GM19193 (cell line): ENCODE results near the gene PCBD2.

Experiments used
- POLR2A ChIP-seq: IDR thresholded peaks from 4 replicates; pipeline ENCODE4 v1.6.1; 2011; ENCODE audit not compliant: insufficient read depth, insufficient read length; ENCODE audit errors: extremely low read depth

Gene PCBD2

DNA sequence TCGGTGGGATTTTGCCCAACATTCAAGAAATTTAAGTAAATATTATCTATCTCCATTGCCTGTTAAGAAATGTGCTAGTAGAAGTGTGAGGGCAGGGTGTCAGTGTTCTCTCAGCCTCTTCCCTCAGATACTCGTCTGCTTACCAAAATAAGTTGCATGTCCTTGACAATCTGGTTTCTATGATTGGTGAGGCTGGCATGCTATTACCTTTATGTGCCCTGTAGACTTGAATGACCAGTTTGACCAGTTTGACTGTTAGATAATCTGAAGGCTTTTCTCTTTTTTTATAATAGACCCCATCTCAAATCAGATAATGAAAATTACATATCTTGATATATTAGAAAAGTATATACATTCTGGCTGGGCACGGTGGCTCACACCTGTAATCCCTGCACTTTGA is 63.1 kb downstream of the PCBD2 start:
- TF ChIP-seq POLR2A = no peak

DNA sequence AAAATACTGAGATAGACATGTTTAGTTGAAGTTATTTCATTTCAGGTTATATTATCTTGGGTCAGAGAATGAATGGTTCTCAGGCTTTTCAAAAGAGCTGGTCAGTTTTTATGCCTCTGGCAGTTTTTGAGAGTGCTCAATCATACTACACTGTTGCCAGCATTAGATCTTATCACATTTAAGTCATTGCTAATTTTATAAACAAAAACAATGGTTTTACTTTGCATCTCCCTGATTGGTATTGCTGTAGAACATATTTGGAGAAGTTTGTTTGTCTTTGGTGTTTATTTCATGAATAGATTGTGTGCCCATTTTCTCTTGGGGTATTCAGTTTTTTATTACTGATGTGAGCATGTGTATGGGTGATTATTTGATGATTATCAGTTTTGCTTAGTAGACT is 64.2 kb downstream of the PCBD2 start:
- TF ChIP-seq POLR2A = no peak

DNA sequence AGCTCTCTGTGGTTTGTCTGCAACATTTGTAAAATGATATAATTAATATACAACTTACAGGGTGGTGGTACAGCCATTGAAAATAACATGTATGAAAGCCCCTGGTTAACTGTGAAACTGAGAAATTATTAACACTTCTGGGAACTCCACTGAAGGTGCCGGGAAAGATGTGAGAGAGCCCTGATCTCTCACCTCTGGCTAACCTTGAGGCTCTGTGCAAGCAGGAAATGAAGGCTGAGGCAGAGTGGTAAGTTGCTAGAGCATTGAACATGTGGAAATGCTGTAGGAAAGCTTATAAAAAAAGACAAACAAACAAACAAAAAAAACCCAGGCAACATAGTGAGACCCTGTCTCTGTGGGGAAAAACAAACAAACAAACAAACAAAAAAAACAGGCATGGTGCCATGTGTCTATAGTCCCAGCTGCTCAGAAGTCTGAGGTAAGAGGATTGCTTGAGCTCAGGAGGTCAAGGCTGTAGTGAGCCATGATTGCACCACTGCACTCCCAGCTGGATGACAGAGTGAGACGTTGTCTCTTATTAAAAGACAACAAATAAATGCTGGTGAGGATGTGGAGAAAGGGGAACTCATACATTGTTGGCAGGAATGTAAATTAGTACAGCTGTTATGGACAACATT is 70.3 kb downstream of the PCBD2 start:
- no peak for TF ChIP-seq POLR2A

DNA sequence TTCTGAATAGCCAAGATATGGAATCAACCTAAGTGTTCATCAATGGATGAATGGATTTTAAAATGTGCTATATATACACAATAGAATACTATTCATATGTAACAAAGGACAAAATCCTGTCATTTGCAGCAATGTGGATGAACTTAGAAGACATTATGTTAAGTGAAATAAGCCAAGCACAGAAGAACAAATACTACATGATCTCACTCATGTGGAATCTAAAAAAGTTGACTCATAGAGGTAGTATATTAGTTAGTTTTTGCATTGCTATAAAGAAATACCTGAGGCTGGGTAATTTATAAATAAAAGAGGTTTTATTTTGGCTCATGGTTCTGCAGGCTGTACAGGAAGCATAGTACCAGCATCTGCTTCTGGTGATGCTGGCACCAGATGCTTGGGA is 70.9 kb downstream of the PCBD2 start:
- no peak for TF ChIP-seq POLR2A

DNA sequence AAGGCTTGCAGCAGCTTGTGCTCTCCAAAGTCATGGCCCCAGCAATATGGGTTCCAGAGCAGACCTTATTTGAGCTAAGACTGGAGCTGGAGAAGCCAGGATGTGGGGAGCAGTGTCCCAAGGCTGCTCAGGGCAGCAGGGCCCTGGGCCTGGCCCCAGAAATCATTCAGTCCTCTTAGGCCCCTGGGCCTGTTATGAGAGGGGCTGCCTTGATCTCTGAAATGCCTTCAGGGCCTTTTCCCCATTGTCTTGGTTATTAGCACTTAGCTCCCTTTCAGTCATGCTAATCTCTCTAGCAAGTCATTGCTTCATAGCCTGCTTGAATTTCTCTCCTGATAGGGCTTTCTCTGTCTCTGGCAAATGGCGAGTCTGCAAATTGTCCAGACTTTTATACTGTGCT is 71.9 kb downstream of the PCBD2 start:
- TF ChIP-seq POLR2A = no peak

GRCh38 chr5:134979416-134979815 is 74.5 kb downstream of the PCBD2 start:
- TF ChIP-seq POLR2A = no peak

DNA sequence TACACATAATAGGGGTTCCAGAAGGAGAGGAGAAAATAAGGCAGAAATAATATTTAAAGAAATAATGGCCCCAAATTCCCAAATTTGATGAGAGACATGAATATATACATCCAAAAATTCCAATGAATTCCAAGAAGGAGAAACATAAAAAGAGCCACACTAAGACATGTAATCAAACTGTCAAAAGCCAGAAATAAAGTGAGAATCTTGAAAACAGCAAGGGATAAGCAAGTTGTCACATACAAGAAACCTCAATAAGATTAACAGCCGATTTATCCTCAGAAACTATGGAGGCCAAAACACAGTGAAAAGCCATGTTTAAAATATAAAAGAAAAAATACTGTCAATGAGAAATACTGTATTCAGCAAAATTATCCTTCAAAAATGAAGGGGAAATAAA is 77.3 kb downstream of the PCBD2 start:
- no peak for TF ChIP-seq POLR2A

GRCh38 chr5:134989266-134989830 is 84.4 kb downstream of the PCBD2 start:
- TF ChIP-seq POLR2A = no peak

DNA sequence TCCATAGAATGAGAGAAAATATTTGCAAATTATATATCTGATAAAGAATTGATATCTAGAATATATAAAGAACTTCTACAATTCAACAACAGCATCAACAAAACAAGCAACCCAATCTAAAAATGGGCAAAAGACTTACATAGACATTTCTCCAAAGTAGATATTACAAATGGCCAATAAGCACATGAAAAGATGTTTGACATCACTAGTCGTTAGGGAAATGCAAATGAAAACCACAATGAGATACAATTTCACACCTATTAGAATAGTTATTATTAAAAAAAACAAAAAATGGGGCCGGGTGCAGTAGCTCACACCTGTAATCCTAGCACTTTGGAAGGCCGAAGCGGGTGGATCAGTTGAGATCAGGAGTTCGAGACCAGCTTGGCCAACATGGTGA is 87.2 kb downstream of the PCBD2 start:
- no peak for TF ChIP-seq POLR2A

DNA sequence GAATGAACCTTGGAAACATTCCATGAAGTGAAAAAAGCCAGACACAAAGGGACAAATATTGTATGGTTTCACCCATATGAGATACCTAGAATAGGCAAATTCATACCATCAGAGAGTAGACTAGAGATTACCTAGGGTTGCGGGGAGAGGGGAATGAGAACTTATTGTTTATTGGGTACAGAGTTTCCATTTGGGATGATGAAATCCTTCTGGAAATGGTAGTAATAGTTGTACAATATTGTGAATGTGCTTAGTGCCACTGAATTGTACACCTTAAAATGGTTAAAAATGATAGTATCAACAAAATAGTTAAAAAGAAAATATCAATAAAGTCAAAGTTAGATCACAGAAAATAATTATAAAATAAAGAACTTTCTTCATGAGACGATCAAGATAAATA is 88.2 kb downstream of the PCBD2 start:
- no peak for TF ChIP-seq POLR2A

GRCh38 chr5:134994560-134995156 is 89.7 kb downstream of the PCBD2 start:
- no peak for TF ChIP-seq POLR2A

DNA sequence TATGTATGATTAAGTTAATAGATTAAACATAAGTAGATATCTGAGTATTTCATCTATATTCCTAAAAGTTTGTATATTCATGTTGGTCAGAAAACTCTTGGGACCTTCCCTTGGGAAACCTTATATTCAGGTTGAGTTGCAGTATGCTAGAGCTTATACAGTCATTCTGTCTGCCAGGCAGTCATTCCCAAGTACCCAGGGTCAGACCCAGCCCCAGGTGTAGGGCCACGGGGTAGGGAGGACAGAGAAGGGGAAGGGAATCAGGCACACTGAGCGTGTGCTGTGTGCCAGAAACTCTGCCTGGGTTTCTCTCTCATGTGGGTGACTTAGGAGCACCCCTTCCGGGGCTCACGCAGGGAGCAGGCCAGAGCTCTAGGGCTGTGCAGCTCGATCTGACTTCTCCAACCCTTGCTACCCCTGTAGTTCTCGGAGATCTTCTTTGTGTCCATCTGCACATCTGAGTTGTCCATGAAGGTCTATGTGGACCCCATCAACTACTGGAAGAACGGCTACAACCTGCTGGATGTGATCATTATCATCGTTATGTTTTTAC is 91.0 kb downstream of the PCBD2 start:
- TF ChIP-seq POLR2A = no peak

DNA sequence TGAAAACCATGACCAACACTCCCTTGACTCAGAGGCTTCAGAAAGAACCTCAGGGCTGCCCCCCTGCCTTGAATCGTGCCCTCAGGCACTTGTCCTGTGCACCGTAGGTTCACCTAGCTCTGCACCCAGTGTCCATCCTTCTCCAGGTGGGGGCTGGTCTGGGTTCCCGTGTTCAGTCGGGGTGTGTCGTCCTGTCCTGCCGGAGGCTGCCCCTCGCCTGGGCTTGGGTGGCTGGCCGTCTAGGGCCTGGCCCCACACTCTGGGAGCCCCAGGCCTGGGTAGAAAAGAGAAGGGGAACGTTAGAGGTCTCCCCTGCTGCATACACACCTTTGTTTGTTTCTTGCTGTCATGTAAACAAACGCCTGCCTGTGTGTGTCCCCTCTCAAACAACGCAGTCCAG is 92.1 kb downstream of the PCBD2 start:
- no peak for TF ChIP-seq POLR2A

GRCh38 chr5:135004376-135004775 is 99.4 kb downstream of the PCBD2 start:
- no peak for TF ChIP-seq POLR2A

- no peak for TF ChIP-seq POLR2A
These were observed 100.1 kb downstream of the PCBD2 start for GRCh38 chr5:135005076-135005475.

- no peak for TF ChIP-seq POLR2A
These were observed 102.4 kb downstream of the PCBD2 start for GRCh38 chr5:135007305-135007704.
